Panc1 (cell line): ENCODE measurements around the gene NPAS3. TPM values are rescaled to one million over a fixed set of nuclear protein-coding genes. Genes with fewer than 3 reads are reported as not detected.

Experiments
- ATAC-seq: fragments of 200-7000 bp; cut with Tn5 transposase; 2 replicates; pipeline ENCODE4 v1.9.1; 2020; ENCODE audit warnings: mild to moderate bottlenecking, moderate library complexity
- BruUV-seq: library from RNA; stranded (reverse); fragments of 400-500 nt; replicated peaks from 2 replicates; lab custom pipeline; 2021; lab: Mats Ljungman, UMichigan
- CTCF ChIA-PET: fragments of 300-600 bp; sonication (Branson Sonifier 250); formaldehyde crosslinking; loops from one replicate; lab custom pipeline; 2022; ENCODE audit warnings: antibody characterized with exemption; lab: Charles Lee
- POLR2A ChIA-PET: fragments of 300-600 bp; sonication (Branson Sonifier 250); formaldehyde crosslinking; loops from one replicate; lab custom pipeline; 2022; ENCODE audit warnings: antibody characterized with exemption; lab: Charles Lee
- DNase-seq: peaks from one replicate; pipeline ENCODE4 v3.0.0-alpha.2; 2010; ENCODE audit warnings: low read depth, low spot score
- H3K27ac ChIP-seq: 2 replicates; pipeline ENCODE4 v1.5.1; 2011; ENCODE audit warnings: mild to moderate bottlenecking, low read length, inconsistent platforms
- H3K27me3 ChIP-seq: fragments of 200-500 bp; sonication (Bioruptor generic); 2 replicates; pipeline ENCODE4 v1.6.0; 2014; ENCODE audit warnings: low read length, inconsistent platforms; ENCODE audit not compliant: control insufficient read depth, insufficient read depth
- H3K36me3 ChIP-seq: fragments of 200-500 bp; sonication (Bioruptor generic); 2 replicates; pipeline ENCODE4 v1.5.1; 2014; ENCODE audit warnings: inconsistent platforms, mild to moderate bottlenecking, low read length, moderate library complexity; ENCODE audit not compliant: control insufficient read depth, insufficient read depth
- H3K4me1 ChIP-seq: 2 replicates; pipeline ENCODE4 v1.5.1; 2011; ENCODE audit warnings: inconsistent platforms, mild to moderate bottlenecking, low read length, moderate library complexity; ENCODE audit not compliant: control insufficient read depth, insufficient read depth
- H3K4me3 ChIP-seq, 2 experiments: 2 replicates each; pipeline ENCODE4 v1.5.1; 2011 to 2012; ENCODE audit warnings: low read depth in 2 of 2, low read length in 2 of 2, mild to moderate bottlenecking in 2 of 2, inconsistent platforms in 1 of 2, moderate library complexity in 1 of 2
- H3K9me3 ChIP-seq: fragments of 200-500 bp; sonication (Bioruptor generic); 2 replicates; pipeline ENCODE4 v1.5.1; 2014; ENCODE audit warnings: low read depth, mild to moderate bottlenecking, inconsistent platforms, low read length, moderate library complexity; ENCODE audit not compliant: control insufficient read depth, insufficient read depth
- CTCF ChIP-seq: fragments of 450-650 bp; IDR thresholded peaks from 2 replicates; pipeline ENCODE4 v1.5.1; 2017; ENCODE audit warnings: mild to moderate bottlenecking
- POLR2AphosphoS5 ChIP-seq: IDR thresholded peaks from 2 replicates; pipeline ENCODE4 v1.6.1; 2012; ENCODE audit warnings: mild to moderate bottlenecking, low read depth, low read length, moderate library complexity
- REST ChIP-seq, 2 experiments: IDR thresholded peaks; 2 replicates each; pipeline ENCODE4 v1.6.1; 2011 to 2012; ENCODE audit warnings: low read depth in 2 of 2, control low read depth in 1 of 2, low read length in 1 of 2, mild to moderate bottlenecking in 1 of 2, moderate library complexity in 1 of 2; ENCODE audit not compliant: insufficient read depth in 1 of 2
- SIN3A ChIP-seq: IDR thresholded peaks from 2 replicates; pipeline ENCODE4 v1.6.1; 2012; ENCODE audit warnings: low read depth, mild to moderate bottlenecking, low read length, moderate library complexity, borderline replicate concordance; ENCODE audit not compliant: insufficient read depth
- TCF7L2 ChIP-seq: IDR thresholded peaks from 2 replicates; pipeline ENCODE4 v1.6.1; 2011; ENCODE audit warnings: mild to moderate bottlenecking, low read depth, low read length, inconsistent platforms
- in situ Hi-C: cut with HindIII; loops from 2 replicates; pipeline ENCODE4 v1.10.0; 2016; ENCODE audit warnings: low sequenced_read_pairs, low pct_unique_long_range_greater_than_20kb
- intact Hi-C: fragments of 100-400 bp; cut with micrococcal nuclease; formaldehyde crosslinking; loops from one replicate; pipeline ENCODE4 v1.10.0; 2022; ENCODE audit not compliant: unreplicated experiment
- total RNA-seq: library from RNA; stranded (reverse); gene quantifications from one replicate; pipeline ENCODE4 v1.2.1, GENCODE V29; 2021; ENCODE audit not compliant: unreplicated experiment

The NPAS3 gene
- total RNA-seq, 1 experiment from 2014 or later, result 0.23 TPM

GRCh38 chr14:32914391-32914790 is 24.3 kb upstream of the NPAS3 start:
- POLR2A ChIA-PET, result no interaction called here

GRCh38 chr14:32920696-32921276 is 17.9 kb upstream of the NPAS3 start:
- ChIA-PET POLR2A (no interaction called here), CTCF (no interaction called here)
- H3K36me3 ChIP-seq, result no peaks in the 10 kb centered on the region
- no peaks in the 10 kb centered on the region for H3K4me1 ChIP-seq
- no peaks in the 10 kb centered on the region for H3K27me3 ChIP-seq
- H3K9me3 ChIP-seq, result no peaks in the 10 kb centered on the region
- no peak for TF ChIP-seq SIN3A
- no peak for TF ChIP-seq POLR2AphosphoS5
- TF ChIP-seq CTCF, result no peak
- TF ChIP-seq TCF7L2, result no peak
- no peak for TF ChIP-seq REST (IDR thresholded peaks at IDR 0.05; ENCODE audit: insufficient read depth in 1 of 2, low read depth in 2 of 2, low read length in 1 of 2)
- in situ Hi-C loops, result no loop called here
- no TSS peak for BruUV-seq
- H3K4me3 ChIP-seq, result no peak overlapping the region
- H3K27ac ChIP-seq, result no peak overlapping the region
- intact Hi-C loops, result no loop called here
- no peak for ATAC-seq
- DNase-seq, result no peak

More at GRCh38 chr14:32914391-32914790, 24.3 kb upstream of the NPAS3 start:
- TF ChIP-seq REST (IDR thresholded peaks at IDR 0.05; ENCODE audit: insufficient read depth in 1 of 2, low read depth in 2 of 2, low read length in 1 of 2) (no peak), CTCF (no peak), SIN3A (no peak), TCF7L2 (no peak), POLR2AphosphoS5 (no peak)
- in situ Hi-C loops (no loop called here), intact Hi-C loops (no loop called here)
- H3K27ac ChIP-seq, result no peak overlapping the region
- ATAC-seq (no peak), DNase-seq (no peak)
- no peaks in the 10 kb centered on the region for H3K36me3 ChIP-seq
- CTCF ChIA-PET, result no interaction called here
- no peak overlapping the region for H3K4me3 ChIP-seq
- no peaks in the 10 kb centered on the region for H3K4me1 ChIP-seq
- H3K27me3 ChIP-seq, result no peaks in the 10 kb centered on the region
- H3K9me3 ChIP-seq, result no peaks in the 10 kb centered on the region
- no TSS peak for BruUV-seq
